K562 (cell line): Measurements from ENCODE around the gene TUT1. TPM values are rescaled to one million over a fixed set of nuclear protein-coding genes. Genes with fewer than 3 reads are reported as not detected.

Experiments used
- ATAC-seq: fragments of 200-7000 bp; cut with Tn5 transposase; 3 replicates; pipeline ENCODE4 v1.9.1; 2020; ENCODE audit warnings: moderate library complexity
- BruUV-seq: library from RNA; stranded (reverse); fragments of 400-500 nt; replicated peaks from 2 replicates; lab custom pipeline; 2021; lab: Mats Ljungman, UMichigan
- CTCF ChIA-PET: fragments of 300-600 bp; formaldehyde crosslinking; extraction: SDS; loops from one replicate; lab custom pipeline; 2021; ENCODE audit warnings: low intra/inter-chr PET ratio; lab: Yijun Ruan, JAX
- POLR2A ChIA-PET: fragments of 300-600, 350-650 bp; sonication (Branson Sonifier 250); formaldehyde crosslinking; extraction: SDS; loops from one replicate; lab custom pipeline; 2021; ENCODE audit warnings: antibody characterized with exemption, inconsistent platforms; lab: Yijun Ruan, JAX
- DNase-seq, 4 experiments: peaks; one replicate each; pipeline versions ENCODE4 v3.0.0 to v3.0.0-alpha.2; 2011 to 2018; ENCODE audit warnings: low spot score in 3 of 4, mixed read lengths in 3 of 4; ENCODE audit errors: extremely low read depth in 1 of 4
- FAIRE-seq: peaks from 2 replicates; lab custom pipeline; 2011; peaks lifted over from hg19 to GRCh38; lab: Jason Lieb, UNC
- H2AFZ ChIP-seq: 2 replicates; pipeline ENCODE4 v1.6.0; 2011; ENCODE audit warnings: low read depth, low read length, control low read depth, inconsistent platforms
- H3K27ac ChIP-seq: fragments of 200-600 bp; 3 replicates; pipeline ENCODE4 v1.8.0; 2011; ENCODE audit warnings: low read depth, mild to moderate bottlenecking, control low read depth, inconsistent platforms, low read length, moderate library complexity, mixed read lengths; ENCODE audit errors: extremely low read depth
- H3K27me3 ChIP-seq, 2 experiments: fragments of 300-600 bp in 1 of 2; 2 replicates in 1 of 2; 3 replicates in 1 of 2; pipeline versions ENCODE4 v1.6.0 to v1.8.0; 2011; ENCODE audit warnings: inconsistent platforms in 2 of 2, low read length in 2 of 2, mild to moderate bottlenecking in 1 of 2, mixed read lengths in 1 of 2, moderate library complexity in 1 of 2; ENCODE audit not compliant: control insufficient read depth in 2 of 2, insufficient read depth in 2 of 2
- H3K36me3 ChIP-seq: fragments of 300-600 bp; 3 replicates; pipeline ENCODE4 v1.8.0; 2011; ENCODE audit warnings: mild to moderate bottlenecking, low read length, inconsistent platforms; ENCODE audit not compliant: control insufficient read depth, insufficient read depth
- H3K4me1 ChIP-seq, 2 experiments: fragments of 200-600 bp in 1 of 2; replicated peaks in 1 of 2; 2 replicates in 1 of 2; 3 replicates in 1 of 2; pipeline versions ENCODE4 v1.5.1 to v1.8.0; 2011; ENCODE audit warnings: inconsistent platforms in 2 of 2, low read length in 2 of 2, mild to moderate bottlenecking in 1 of 2, mixed read lengths in 1 of 2, moderate library complexity in 1 of 2; ENCODE audit not compliant: control insufficient read depth in 2 of 2, insufficient read depth in 2 of 2
- H3K4me2 ChIP-seq: 2 replicates; pipeline ENCODE4 v1.6.1; 2011; ENCODE audit warnings: low read length, control low read depth, inconsistent platforms, mixed read lengths; ENCODE audit not compliant: insufficient read depth
- H3K4me3 ChIP-seq: fragments of 200-600 bp; sonication (generic), shearing (Covaris generic); 2 replicates; pipeline ENCODE4 v1.5.1; 2016; ENCODE audit warnings: control low read depth, inconsistent platforms
- H3K79me2 ChIP-seq: fragments of 200-600 bp; 3 replicates; pipeline ENCODE4 v1.8.0; 2011; ENCODE audit warnings: low read length, inconsistent platforms; ENCODE audit not compliant: control insufficient read depth, insufficient read depth
- H3K9ac ChIP-seq, 2 experiments: 2 replicates each; pipeline versions ENCODE4 v1.6.0 to v1.6.1; 2011; ENCODE audit warnings: low read depth in 2 of 2, low read length in 2 of 2, control low read depth in 1 of 2, inconsistent platforms in 1 of 2, mild to moderate bottlenecking in 1 of 2, mixed read lengths in 1 of 2; ENCODE audit not compliant: insufficient read depth in 1 of 2
- H3K9me1 ChIP-seq: one replicate; pipeline ENCODE4 v1.6.0; 2011; ENCODE audit warnings: inconsistent platforms, mild to moderate bottlenecking, low read length, moderate library complexity; ENCODE audit not compliant: control insufficient read depth, insufficient read depth
- H3K9me3 ChIP-seq: replicated peaks from 2 replicates; pipeline ENCODE4 v1.5.1; 2011; ENCODE audit warnings: low read depth, low read length, inconsistent platforms; ENCODE audit not compliant: control insufficient read depth, insufficient read depth
- H4K20me1 ChIP-seq: replicated peaks from 2 replicates; pipeline ENCODE4 v1.6.1; 2011; ENCODE audit warnings: low read length, inconsistent platforms, mixed read lengths; ENCODE audit not compliant: control insufficient read depth, insufficient read depth
- BRD4 ChIP-seq: fragments of 200-600 bp; sonication (generic); IDR thresholded peaks from 2 replicates; pipeline ENCODE4 v1.6.1; 2017; ENCODE audit warnings: inconsistent platforms
- DACH1 ChIP-seq: fragments of 450-650 bp; IDR thresholded peaks from 2 replicates; pipeline ENCODE4 v1.6.1; 2018; ENCODE audit not compliant: partially characterized antibody
- EWSR1 ChIP-seq: fragments of 450-650 bp; IDR thresholded peaks from 2 replicates; pipeline ENCODE4 v1.6.1; 2018; ENCODE audit warnings: borderline replicate concordance, mild to moderate bottlenecking, low read depth, moderate library complexity; ENCODE audit not compliant: partially characterized antibody
- GABPB1 ChIP-seq: sonication (generic); formaldehyde crosslinking; IDR thresholded peaks from 2 replicates; pipeline ENCODE4 v1.8.0; 2022; ENCODE audit warnings: mild to moderate bottlenecking, missing genetic modification reagents
- HNRNPL ChIP-seq: fragments of 200-400 bp; formaldehyde crosslinking; IDR thresholded peaks from 2 replicates; pipeline ENCODE4 v1.6.1; 2017; ENCODE audit warnings: low read depth, mild to moderate bottlenecking, low read length
- JUN ChIP-seq, 2 experiments: sonication (generic) in 1 of 2; formaldehyde crosslinking in 1 of 2; IDR thresholded peaks; 2 replicates each; pipeline versions ENCODE4 v1.6.1 to v1.8.0; 2012 to 2022; ENCODE audit warnings: borderline replicate concordance in 2 of 2, mild to moderate bottlenecking in 2 of 2, improper control_type of control experiment in 1 of 2, low read depth in 1 of 2, low read length in 1 of 2, missing genetic modification reagents in 1 of 2
- JUNB ChIP-seq: fragments of 450-650 bp; formaldehyde crosslinking; conservative IDR thresholded peaks from 2 replicates; pipeline ENCODE4 v1.4.0; 2020; ENCODE audit warnings: mild to moderate bottlenecking
- MED1 ChIP-seq: sonication (generic); formaldehyde crosslinking; IDR thresholded peaks from 2 replicates; pipeline ENCODE4 v1.8.1; 2023; ENCODE audit warnings: missing genetic modification reagents, borderline replicate concordance
- MTA1 ChIP-seq: fragments of 450-650 bp; IDR thresholded peaks from 2 replicates; pipeline ENCODE4 v1.6.1; 2017; ENCODE audit warnings: borderline replicate concordance
- NFRKB ChIP-seq: fragments of 450-650 bp; IDR thresholded peaks from 2 replicates; pipeline ENCODE4 v1.6.1; 2016; ENCODE audit warnings: low read depth
- RHOXF2B ChIP-seq: fragments of 250-450 bp; sonication (Bioruptor Pico); conservative IDR thresholded peaks from 2 replicates; pipeline ENCODE4 v1.5.1; 2021
- SMC3 ChIP-seq: conservative IDR thresholded peaks from 2 replicates; pipeline ENCODE4 v1.6.1; 2011; ENCODE audit warnings: low read depth, low read length, improper control_type of control experiment; ENCODE audit not compliant: insufficient read depth
- SPI1 ChIP-seq: IDR thresholded peaks from 2 replicates; pipeline ENCODE4 v1.6.1; 2011; ENCODE audit warnings: low read depth, low read length, control low read depth, borderline replicate concordance
- TGIF2 ChIP-seq: sonication (generic); formaldehyde crosslinking; IDR thresholded peaks from 2 replicates; pipeline ENCODE4 v1.8.1; 2022; ENCODE audit warnings: mild to moderate bottlenecking, missing genetic modification reagents, moderate library complexity
- THAP12 ChIP-seq: fragments of 250-450 bp; sonication (Bioruptor Pico); IDR thresholded peaks from 2 replicates; pipeline ENCODE4 v1.9.0; 2021; ENCODE audit warnings: mild to moderate bottlenecking, inconsistent platforms
- THRAP3 ChIP-seq: fragments of 450-650 bp; IDR thresholded peaks from 2 replicates; pipeline ENCODE4 v1.6.1; 2016; ENCODE audit warnings: mild to moderate bottlenecking, inconsistent platforms, borderline replicate concordance
- USF2 ChIP-seq: sonication (generic); formaldehyde crosslinking; IDR thresholded peaks from 2 replicates; pipeline ENCODE4 v1.5.0; 2020; ENCODE audit warnings: missing genetic modification reagents
- ZNF583 ChIP-seq: fragments of 250-450 bp; sonication (Bioruptor Pico); IDR thresholded peaks from 2 replicates; pipeline ENCODE4 v1.4.0; 2020
- ZNF764 ChIP-seq: fragments of 250-450 bp; sonication (Bioruptor Pico); IDR thresholded peaks from 2 replicates; pipeline ENCODE4 v1.4.0; 2020; ENCODE audit warnings: low read depth, mild to moderate bottlenecking, moderate library complexity
- WGBS: fragments of 100-300 bp; shearing (Covaris generic); methylation state at CpG from one replicate; pipeline ENCODE4 v1.1.6; 2016; ENCODE audit warnings: low coverage, mixed read lengths; ENCODE audit not compliant: insufficient coverage; ENCODE audit errors: missing lambda C conversion rate; 5-methylcytosine and 5-hydroxymethylcytosine counted together
- in situ Hi-C: fragments of 300-500 bp; cut with MboI; formaldehyde crosslinking; loops from 4 replicates; pipeline ENCODE4 v1.15.0; 2018; ENCODE audit warnings: inconsistent platforms, mixed read lengths
- intact Hi-C: fragments of 100-400 bp; cut with micrococcal nuclease; formaldehyde crosslinking; loops from 2 replicates; pipeline ENCODE4 v1.14.2; 2022
- polyA plus RNA-seq, 8 experiments: library from polyadenylated mRNA; depleted of rRNA in 4 of 8; stranded (reverse) in 5 of 8; unstranded in 3 of 8; fragments of >200 nt; fragmentation: Nextera tagmentation in 2 of 8; fragmentation: Illumina TruSeq in 1 of 8; extraction: Ambion mirVana in 2 of 8; extraction: Trizol in 1 of 8; gene quantifications; 2 replicates each; pipeline versions ENCODE4 v1.2.1 to v1.2.3, GENCODE V29; 2011 to 2014; ENCODE audit warnings: inconsistent platforms in 1 of 8, missing spikeins in 1 of 8
- total RNA-seq, 7 experiments: library from RNA; depleted of rRNA in 6 of 7; stranded (reverse); fragments of >200 nt in 6 of 7; fragmentation: Illumina TruSeq in 2 of 7; extraction: Trizol in 2 of 7; gene quantifications; 2 replicates each; pipeline versions ENCODE4 v1.2.1 to v1.2.3, GENCODE V29; 2011 to 2021; ENCODE audit warnings: low replicate concordance in 1 of 7

The TUT1 gene
- total and polyA plus RNA-seq, 9 of the 15 experiments (the other 6 are each of a cell fraction or from before 2014, with no cell fraction given) = 0.66 to 44.3 (median 15.7) TPM

GRCh38 chr11:62536301-62536957, 54.9 kb downstream of the TUT1 start:
- WGBS = 84% methylated on average over 16 of the region's 21 CpGs
- Histone ChIP-seq H3K9ac (no peak overlapping the region), H3K27me3 (no peaks in the 10 kb centered on the region), H4K20me1 (no peaks in the 10 kb centered on the region; the same call in none of the 2 replicates), H3K36me3 (peaks cover 42% of the 10 kb centered on the region; the same call in 1 of the 3 replicates), H3K4me3 (no peak overlapping the region), H2AFZ (no peak overlapping the region), H3K9me3 (no peaks in the 10 kb centered on the region), H3K27ac (no peak overlapping the region), H3K4me1 (peaks cover 32 to 35% of the 10 kb centered on the region in 2 experiments), H3K9me1 (peaks cover 2% of the 10 kb centered on the region), H3K4me2 (no peak overlapping the region), H3K79me2 (peaks cover 38% of the 10 kb centered on the region)
- FAIRE-seq (no peak), ATAC-seq (no peak), DNase-seq (no peak)
- no TSS peak for BruUV-seq
- in situ Hi-C loops = no loop called here
- TF ChIP-seq USF2 = no peak
- no peak for TF ChIP-seq JUNB (CRISPR knock-in tag)
- TF ChIP-seq NFRKB = no peak
- TF ChIP-seq MTA1 = no peak
- TF ChIP-seq HNRNPL = no peak
- no peak for TF ChIP-seq TGIF2 (CRISPR knock-in tag)
- no peak for TF ChIP-seq THAP12 (CRISPR knock-in tag)
- TF ChIP-seq ZNF764 = no peak
- TF ChIP-seq DACH1 = no peak
- no peak for TF ChIP-seq MED1
- no peak for TF ChIP-seq SPI1
- no peak for TF ChIP-seq EWSR1
- TF ChIP-seq THRAP3 = no peak
- no peak for TF ChIP-seq RHOXF2B (CRISPR knock-in tag)
- TF ChIP-seq JUN (IDR thresholded peaks at IDR 0.05; ENCODE audit: borderline replicate concordance, low read depth, low read length) = no peak
- TF ChIP-seq JUN (CRISPR knock-in tag; IDR thresholded peaks at IDR 0.05; ENCODE audit: borderline replicate concordance) = no peak
- TF ChIP-seq BRD4 = no peak
- no peak for TF ChIP-seq ZNF583 (CRISPR knock-in tag)
- TF ChIP-seq SMC3 = no peak
- no peak for TF ChIP-seq GABPB1
- ChIA-PET CTCF (interaction anchor here (1.1 kb wide), 1 partner anchor 10 kb away, joined by 3 read pairs; the partner anchor contains the start of gene AHNAK), POLR2A (interaction anchor here (1.0 to 1.5 kb wide), 3 partner anchors 8 to 36 kb away, joined by 3 to 5 read pairs (median 3); no protein-coding TSS in a partner anchor)
- intact Hi-C loops = no loop called here
